Measurements from ENCODE around the gene PAQR5.

Gene PAQR5

DNA sequence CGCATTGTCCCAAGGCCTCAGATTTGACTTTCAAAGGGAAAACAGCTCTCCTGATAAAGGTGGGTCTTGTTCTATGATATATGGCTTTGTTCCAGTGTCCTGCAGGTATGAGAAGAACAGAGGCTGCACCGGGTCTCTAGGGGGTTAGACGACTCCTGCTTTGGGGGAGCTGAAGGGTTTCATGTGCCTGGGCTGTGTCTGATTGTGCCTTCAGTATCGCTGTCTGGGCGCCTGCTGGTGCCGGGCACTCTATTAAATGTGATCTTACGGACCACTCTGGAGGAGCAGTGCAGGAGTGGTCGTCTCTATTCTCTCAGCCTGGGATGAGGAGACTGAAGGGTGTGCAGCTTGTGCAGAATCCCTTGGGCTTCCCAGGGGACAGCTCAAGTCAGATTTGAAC is 16.0 kb downstream of the PAQR5 start:
- H3K4me3 ChIP-seq (ENCODE audit: control insufficient read depth, low read depth, low read length) = no peak overlapping the region
- TF ChIP-seq, protein P1, sequence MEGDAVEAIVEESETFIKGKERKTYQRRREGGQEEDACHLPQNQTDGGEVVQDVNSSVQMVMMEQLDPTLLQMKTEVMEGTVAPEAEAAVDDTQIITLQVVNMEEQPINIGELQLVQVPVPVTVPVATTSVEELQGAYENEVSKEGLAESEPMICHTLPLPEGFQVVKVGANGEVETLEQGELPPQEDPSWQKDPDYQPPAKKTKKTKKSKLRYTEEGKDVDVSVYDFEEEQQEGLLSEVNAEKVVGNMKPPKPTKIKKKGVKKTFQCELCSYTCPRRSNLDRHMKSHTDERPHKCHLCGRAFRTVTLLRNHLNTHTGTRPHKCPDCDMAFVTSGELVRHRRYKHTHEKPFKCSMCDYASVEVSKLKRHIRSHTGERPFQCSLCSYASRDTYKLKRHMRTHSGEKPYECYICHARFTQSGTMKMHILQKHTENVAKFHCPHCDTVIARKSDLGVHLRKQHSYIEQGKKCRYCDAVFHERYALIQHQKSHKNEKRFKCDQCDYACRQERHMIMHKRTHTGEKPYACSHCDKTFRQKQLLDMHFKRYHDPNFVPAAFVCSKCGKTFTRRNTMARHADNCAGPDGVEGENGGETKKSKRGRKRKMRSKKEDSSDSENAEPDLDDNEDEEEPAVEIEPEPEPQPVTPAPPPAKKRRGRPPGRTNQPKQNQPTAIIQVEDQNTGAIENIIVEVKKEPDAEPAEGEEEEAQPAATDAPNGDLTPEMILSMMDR (IDR thresholded peaks at IDR 0.05; ENCODE audit: control insufficient read depth, insufficient read depth, low read depth, low read length, missing control alignments) = no peak
- no peak for DNase-seq (ENCODE audit: low read depth)

DNA sequence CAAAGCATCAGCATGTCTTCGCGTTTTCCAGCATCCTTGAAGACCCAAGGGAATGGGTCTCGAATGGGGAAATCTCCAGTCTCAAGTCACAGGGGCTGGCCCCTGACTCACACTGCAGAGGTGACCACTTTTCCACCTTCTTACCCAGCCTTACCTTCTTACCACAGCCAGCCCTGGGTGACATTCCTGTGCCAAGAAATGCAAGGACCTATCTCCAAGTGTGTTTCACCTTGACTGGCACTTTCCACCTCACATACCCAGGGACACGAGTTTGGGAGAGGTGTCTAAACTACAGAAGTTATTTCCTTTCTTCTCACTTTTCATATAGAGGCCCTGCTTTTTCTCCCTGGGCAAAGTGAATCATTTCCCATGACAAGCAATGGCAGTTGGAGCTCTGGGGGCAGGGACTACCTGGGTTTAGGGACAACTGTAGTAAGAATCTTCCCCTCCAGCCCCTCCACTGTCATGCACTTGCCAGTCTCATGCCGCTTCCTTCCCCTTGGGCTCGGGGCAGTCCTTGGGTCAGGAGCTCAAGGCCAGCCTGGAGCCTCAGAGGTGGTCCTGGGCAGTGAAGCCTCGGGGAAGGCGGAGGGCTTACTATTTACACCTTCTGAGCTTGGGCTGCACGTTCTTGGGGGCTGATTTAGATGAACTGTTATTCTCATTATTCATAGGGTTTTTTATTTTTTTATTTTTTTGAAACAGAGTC is 16.8 kb downstream of the PAQR5 start:
- DNase-seq (ENCODE audit: low read depth) = no peak
- H3K4me3 ChIP-seq (ENCODE audit: control insufficient read depth, low read depth, low read length) = no peak overlapping the region
- TF ChIP-seq, protein P1 (IDR thresholded peaks at IDR 0.05; ENCODE audit: control insufficient read depth, insufficient read depth, low read depth, low read length, missing control alignments) = no peak

DNA sequence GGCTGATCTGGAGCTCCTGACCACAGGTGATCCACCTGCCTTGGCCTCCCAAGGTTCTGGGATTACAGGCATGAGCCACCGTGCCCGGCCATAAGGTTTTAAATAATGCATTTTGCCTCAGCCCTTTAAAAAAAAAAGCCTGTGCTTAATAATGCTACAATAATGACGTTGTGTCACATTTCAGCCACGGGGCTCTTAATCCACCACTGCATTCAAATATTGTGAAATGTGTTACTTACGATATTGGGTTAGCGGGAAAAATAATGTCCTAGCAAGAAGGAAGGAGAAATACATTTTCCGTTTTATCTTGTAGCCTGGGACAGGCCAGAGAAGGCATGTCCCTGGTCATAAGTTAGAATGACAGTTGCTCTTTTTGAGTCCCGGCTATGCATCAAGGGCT is 17.6 kb downstream of the PAQR5 start:
- DNase-seq (ENCODE audit: low read depth) = no peak
- TF ChIP-seq, protein P1 (IDR thresholded peaks at IDR 0.05; ENCODE audit: control insufficient read depth, insufficient read depth, low read depth, low read length, missing control alignments) = no peak
- H3K4me3 ChIP-seq (ENCODE audit: control insufficient read depth, low read depth, low read length) = no peak overlapping the region

- H3K4me3 ChIP-seq (ENCODE audit: control insufficient read depth, low read depth, low read length) = no peak overlapping the region
- DNase-seq (ENCODE audit: low read depth) = no peak
- TF ChIP-seq, protein P1 (IDR thresholded peaks at IDR 0.05; ENCODE audit: control insufficient read depth, insufficient read depth, low read depth, low read length, missing control alignments) = no peak
Observed at GRCh38 chr15:69317392-69317841, 18.7 kb downstream of the PAQR5 start.

GRCh38 chr15:69318033-69318432 is 19.3 kb downstream of the PAQR5 start:
- no peak for DNase-seq (ENCODE audit: low read depth)
- no peak overlapping the region for H3K4me3 ChIP-seq (ENCODE audit: control insufficient read depth, low read depth, low read length)
- TF ChIP-seq, protein P1 (IDR thresholded peaks at IDR 0.05; ENCODE audit: control insufficient read depth, insufficient read depth, low read depth, low read length, missing control alignments) = no peak

GRCh38 chr15:69319384-69320375 is 21.0 kb downstream of the PAQR5 start:
- H3K4me3 ChIP-seq (ENCODE audit: control insufficient read depth, low read depth, low read length) = no peak overlapping the region
- DNase-seq (ENCODE audit: low read depth) = no peak
- TF ChIP-seq, protein P1 (IDR thresholded peaks at IDR 0.05; ENCODE audit: control insufficient read depth, insufficient read depth, low read depth, low read length, missing control alignments) = no peak
